Glutamatergic neuron (in vitro differentiated cells): ENCODE data around the gene SENP8. TPM values are rescaled to one million over a fixed set of nuclear protein-coding genes. Genes with fewer than 3 reads are reported as not detected.

Experiments used
- DNase-seq: peaks from one replicate; pipeline ENCODE4 v3.0.0; 2022
- H3K27ac Mint-ChIP-seq: one replicate; pipeline ENCODE4 v1.8.0; 2020; ENCODE audit warnings: mild to moderate bottlenecking, mixed read lengths, inconsistent platforms; ENCODE audit not compliant: unreplicated experiment
- H3K27me3 Mint-ChIP-seq: one replicate; pipeline ENCODE4 v1.8.0; 2020; ENCODE audit warnings: mild to moderate bottlenecking, moderate library complexity, mixed read lengths, inconsistent platforms; ENCODE audit not compliant: unreplicated experiment
- H3K36me3 Mint-ChIP-seq: one replicate; pipeline ENCODE4 v1.8.0; 2020; ENCODE audit warnings: mild to moderate bottlenecking, mixed read lengths, inconsistent platforms; ENCODE audit not compliant: unreplicated experiment
- H3K4me1 Mint-ChIP-seq: one replicate; pipeline ENCODE4 v1.8.0; 2020; ENCODE audit warnings: mild to moderate bottlenecking, low read depth, mixed read lengths, inconsistent platforms; ENCODE audit not compliant: unreplicated experiment
- H3K4me3 Mint-ChIP-seq: one replicate; pipeline ENCODE4 v1.8.0; 2020; ENCODE audit warnings: mild to moderate bottlenecking, mixed read lengths, inconsistent platforms; ENCODE audit not compliant: unreplicated experiment
- H3K9me3 Mint-ChIP-seq: one replicate; pipeline ENCODE4 v1.8.0; 2020; ENCODE audit warnings: mild to moderate bottlenecking, moderate library complexity, mixed read lengths, inconsistent platforms; ENCODE audit not compliant: unreplicated experiment
- CTCF ChIP-seq: fragments of 200-600 bp; sonication (generic); IDR thresholded peaks from one replicate; pipeline ENCODE4 v1.5.0; 2021; ENCODE audit not compliant: partially characterized antibody, unreplicated experiment
- total RNA-seq: library from RNA; stranded (reverse); fragmentation: NEBNext Ultra II Directional; extraction: Animal tissue kit (Norgen Biotek cat#: 25700); gene quantifications from one replicate; pipeline ENCODE4 v1.2.1, GENCODE V29; 2021; ENCODE audit not compliant: unreplicated experiment

The SENP8 gene
- total RNA-seq, 1 donor from 2014 or later, result 6.3 TPM

- TF ChIP-seq CTCF, result no peak
- Mint-ChIP-seq H3K9me3 (no peaks in the 10 kb centered on the region), H3K4me1 (no peaks in the 10 kb centered on the region), H3K27ac (no peak overlapping the region), H3K4me3 (no peak overlapping the region), H3K36me3 (no peaks in the 10 kb centered on the region), H3K27me3 (no peaks in the 10 kb centered on the region)
- DNase-seq, result no peak
Observed at GRCh38 chr15:72141171-72142084, 23.2 kb downstream of the SENP8 start.

GRCh38 chr15:72146221-72146620 lies 28.0 kb downstream of the SENP8 start:
- no peak overlapping the region for H3K27ac Mint-ChIP-seq
- DNase-seq, result no peak
- no peaks in the 10 kb centered on the region for H3K36me3 Mint-ChIP-seq
- no peaks in the 10 kb centered on the region for H3K27me3 Mint-ChIP-seq
- TF ChIP-seq CTCF, result no peak
- H3K9me3 Mint-ChIP-seq, result no peaks in the 10 kb centered on the region
- no peaks in the 10 kb centered on the region for H3K4me1 Mint-ChIP-seq
- H3K4me3 Mint-ChIP-seq, result no peak overlapping the region

GRCh38 chr15:72146934-72147333 lies 28.7 kb downstream of the SENP8 start:
- H3K27me3 Mint-ChIP-seq, result no peaks in the 10 kb centered on the region
- no peak overlapping the region for H3K27ac Mint-ChIP-seq
- H3K4me1 Mint-ChIP-seq, result no peaks in the 10 kb centered on the region
- TF ChIP-seq CTCF, result no peak
- no peak overlapping the region for H3K4me3 Mint-ChIP-seq
- H3K36me3 Mint-ChIP-seq, result no peaks in the 10 kb centered on the region
- DNase-seq, result no peak
- no peaks in the 10 kb centered on the region for H3K9me3 Mint-ChIP-seq

GRCh38 chr15:72147418-72147817 lies 29.2 kb downstream of the SENP8 start:
- Mint-ChIP-seq H3K27ac (no peak overlapping the region), H3K4me3 (no peak overlapping the region), H3K27me3 (no peaks in the 10 kb centered on the region), H3K9me3 (no peaks in the 10 kb centered on the region), H3K4me1 (no peaks in the 10 kb centered on the region), H3K36me3 (no peaks in the 10 kb centered on the region)
- DNase-seq, result no peak
- TF ChIP-seq CTCF, result no peak

GRCh38 chr15:72153269-72154000 lies 35.2 kb downstream of the SENP8 start:
- Mint-ChIP-seq H3K4me1 (peaks cover 12% of the 10 kb centered on the region), H3K27ac (no peak overlapping the region), H3K36me3 (no peaks in the 10 kb centered on the region), H3K27me3 (peaks cover 4% of the 10 kb centered on the region), H3K9me3 (no peaks in the 10 kb centered on the region), H3K4me3 (no peak overlapping the region)
- DNase-seq, result no peak
- no peak for TF ChIP-seq CTCF
